K562 (cell line): ENCODE data around the gene PTRH2. TPM values are rescaled to one million over a fixed set of nuclear protein-coding genes. Genes with fewer than 3 reads are reported as not detected.
A peak's percentile ranks its signal among the peaks of the same experiment; 100 is the strongest.

Experiments
- BCOR ChIP-seq: fragments of 450-650 bp; IDR thresholded peaks from 2 replicates; pipeline ENCODE4 v1.6.1; 2016
- CBX1 ChIP-seq: sonication (generic); IDR thresholded peaks from 2 replicates; pipeline ENCODE4 v1.6.1; 2016; ENCODE audit warnings: antibody characterized with exemption, low read depth, mild to moderate bottlenecking
- E4F1 ChIP-seq: fragments of 250-450 bp; sonication (Bioruptor Pico); IDR thresholded peaks from 2 replicates; pipeline ENCODE4 v1.5.0; 2021; ENCODE audit warnings: mild to moderate bottlenecking, borderline replicate concordance
- FOXJ2 ChIP-seq: fragments of 200-800 bp; sonication (Bioruptor generic); IDR thresholded peaks from 2 replicates; pipeline ENCODE4 v1.6.1; 2016; ENCODE audit warnings: missing genetic modification characterization, missing compliant biosample characterization
- GABPB2 ChIP-seq: fragments of 250-450 bp; sonication (Bioruptor Pico); conservative IDR thresholded peaks from 2 replicates; pipeline ENCODE4 v1.5.1; 2021; ENCODE audit warnings: mild to moderate bottlenecking
- GATAD2B ChIP-seq: fragments of 450-650 bp; IDR thresholded peaks from 2 replicates; pipeline ENCODE4 v1.6.1; 2017; ENCODE audit warnings: mild to moderate bottlenecking, borderline replicate concordance
- HBP1 ChIP-seq: fragments of 450-650 bp; formaldehyde crosslinking; IDR thresholded peaks from 2 replicates; pipeline ENCODE4 v1.4.0; 2022; ENCODE audit warnings: missing genetic modification characterization
- ILK ChIP-seq: fragments of 450-650 bp; IDR thresholded peaks from 2 replicates; pipeline ENCODE4 v1.6.1; 2016; ENCODE audit warnings: missing genetic modification characterization, low read depth, mild to moderate bottlenecking, missing compliant biosample characterization, moderate library complexity, borderline replicate concordance
- NONO ChIP-seq, 2 experiments: fragments of 200-400 bp in 1 of 2; fragments of 450-650 bp in 1 of 2; formaldehyde crosslinking in 1 of 2; IDR thresholded peaks; 2 replicates each; pipeline ENCODE4 v1.6.1; 2017; ENCODE audit warnings: low read depth in 2 of 2, mild to moderate bottlenecking in 2 of 2, moderate library complexity in 2 of 2, low read length in 1 of 2
- PHF20 ChIP-seq: fragments of 450-650 bp; IDR thresholded peaks from 2 replicates; pipeline ENCODE4 v1.6.1; 2018; ENCODE audit not compliant: partially characterized antibody
- PHF21A ChIP-seq: fragments of 450-650 bp; IDR thresholded peaks from 2 replicates; pipeline ENCODE4 v1.6.1; 2017; ENCODE audit warnings: low read depth, borderline replicate concordance
- RERE ChIP-seq: sonication (generic); formaldehyde crosslinking; IDR thresholded peaks from 2 replicates; pipeline ENCODE4 v1.8.0; 2023; ENCODE audit warnings: missing genetic modification reagents, mild to moderate bottlenecking, borderline replicate concordance
- RHOXF2B ChIP-seq: fragments of 250-450 bp; sonication (Bioruptor Pico); conservative IDR thresholded peaks from 2 replicates; pipeline ENCODE4 v1.5.1; 2021
- SETDB1 ChIP-seq: IDR thresholded peaks from one replicate; pipeline ENCODE4 v1.6.1; 2012; ENCODE audit warnings: low read length, control low read depth, inconsistent platforms
- SLC30A9 ChIP-seq: fragments of 250-450 bp; sonication (Bioruptor Pico); IDR thresholded peaks from 2 replicates; pipeline ENCODE4 v1.8.0; 2022; ENCODE audit warnings: mild to moderate bottlenecking, moderate library complexity
- SMAD4 ChIP-seq: fragments of 250-450 bp; sonication (Bioruptor Pico); conservative IDR thresholded peaks from 2 replicates; pipeline ENCODE4 v1.8.0; 2021; ENCODE audit warnings: inconsistent platforms, mild to moderate bottlenecking, moderate library complexity
- STAT5B ChIP-seq: fragments of 250-450 bp; sonication (Bioruptor Pico); IDR thresholded peaks from 2 replicates; pipeline ENCODE4 v1.8.0; 2021; ENCODE audit warnings: mild to moderate bottlenecking, inconsistent platforms
- XRCC5 ChIP-seq: fragments of 200-400 bp; formaldehyde crosslinking; IDR thresholded peaks from 2 replicates; pipeline ENCODE4 v1.6.1; 2017; ENCODE audit warnings: low read depth, mild to moderate bottlenecking, low read length
- ZNF311 ChIP-seq: fragments of 250-450 bp; sonication (Bioruptor Pico); IDR thresholded peaks from 2 replicates; pipeline ENCODE4 v1.4.0; 2020; ENCODE audit warnings: mild to moderate bottlenecking, moderate library complexity
- ZNF511 ChIP-seq: sonication (generic); formaldehyde crosslinking; IDR thresholded peaks from 2 replicates; pipeline ENCODE4 v1.8.0; 2022; ENCODE audit warnings: mild to moderate bottlenecking, missing genetic modification reagents
- polyA plus RNA-seq, 8 experiments: library from polyadenylated mRNA; depleted of rRNA in 4 of 8; stranded (reverse) in 5 of 8; unstranded in 3 of 8; fragments of >200 nt; fragmentation: Nextera tagmentation in 2 of 8; fragmentation: Illumina TruSeq in 1 of 8; extraction: Ambion mirVana in 2 of 8; extraction: Trizol in 1 of 8; gene quantifications; 2 replicates each; pipeline versions ENCODE4 v1.2.1 to v1.2.3, GENCODE V29; 2011 to 2014; ENCODE audit warnings: inconsistent platforms in 1 of 8, missing spikeins in 1 of 8
- total RNA-seq, 7 experiments: library from RNA; depleted of rRNA in 6 of 7; stranded (reverse); fragments of >200 nt in 6 of 7; fragmentation: Illumina TruSeq in 2 of 7; extraction: Trizol in 2 of 7; gene quantifications; 2 replicates each; pipeline versions ENCODE4 v1.2.1 to v1.2.3, GENCODE V29; 2011 to 2021; ENCODE audit warnings: low replicate concordance in 1 of 7

Gene PTRH2
- total and polyA plus RNA-seq, 9 of the 15 experiments (the other 6 are each of a cell fraction or from before 2014, with no cell fraction given), result 53.1 to 210 (median 126) TPM

GRCh38 chr17:59696682-59697277 lies 10.4 kb downstream of the PTRH2 start (continued):
- TF ChIP-seq RHOXF2B (CRISPR knock-in tag), result 0 out of 2 replicates have a peak, but pooled peaks have one; percentile 13
- TF ChIP-seq RERE, result no peak
- no peak for TF ChIP-seq SETDB1
- no peak for TF ChIP-seq NONO (IDR thresholded peaks at IDR 0.05; ENCODE audit: low read depth in 2 of 2, low read length in 1 of 2)
- TF ChIP-seq HBP1, result 0 out of 2 replicates have a peak, but pooled peaks have one; percentile 12
- TF ChIP-seq GABPB2 (CRISPR knock-in tag), result no peak
- no peak for TF ChIP-seq CBX1
- TF ChIP-seq ILK (tag), result no peak
- no peak for TF ChIP-seq GATAD2B
- no peak for TF ChIP-seq ZNF511 (CRISPR knock-in tag)
- no peak for TF ChIP-seq SLC30A9 (CRISPR knock-in tag)
- TF ChIP-seq FOXJ2, result no peak
- TF ChIP-seq E4F1 (CRISPR knock-in tag), result no peak
- TF ChIP-seq SMAD4 (CRISPR knock-in tag), result no peak; the same call in 1 of the 2 replicates
- no peak for TF ChIP-seq PHF20
- no peak for TF ChIP-seq BCOR
- no peak for TF ChIP-seq XRCC5
- TF ChIP-seq STAT5B, result no peak
- no peak for TF ChIP-seq PHF21A
- TF ChIP-seq ZNF311, result 0 out of 2 replicates have a peak, but pooled peaks have one; percentile 6
